ENCODE data around the gene SNTA1. TPM values are rescaled to one million over a fixed set of nuclear protein-coding genes. Genes with fewer than 3 reads are reported as not detected.
A peak's percentile ranks its signal among the peaks of the same experiment; 100 is the strongest.

SNTA1 gene
- total and polyA plus RNA-seq, 2 of the 8 experiments (the other 6 are each of a cell fraction or from before 2014, with no cell fraction given), result 4.5 to 8.0 TPM

GRCh38 chr20:33401184-33401920 is 42.2 kb downstream of the SNTA1 start, which contains the start of gene CDK5RAP1 (continued):
- peak; percentile 31; the same call in 1 of the 2 replicates for TF ChIP-seq KDM1A (IDR thresholded peaks at IDR 0.05; ENCODE audit: borderline replicate concordance, low read length)
- peak; percentile 99 for TF ChIP-seq ASH2L (IDR thresholded peaks at IDR 0.05; ENCODE audit: low read length)
- TF ChIP-seq EZH2 (IDR thresholded peaks at IDR 0.05; ENCODE audit: low read depth, low read length, severe bottlenecking), result no peak
- TF ChIP-seq HDAC2 (IDR thresholded peaks at IDR 0.05; ENCODE audit: borderline replicate concordance in 1 of 2, low read depth in 2 of 2, low read length in 2 of 2), result 0 out of 4 replicates have a peak, but pooled peaks of 1 of the 2 experiments have one; percentile 43
- 0 out of 2 replicates have a peak, but pooled peaks have one; percentile 33 for TF ChIP-seq TEAD4 (IDR thresholded peaks at IDR 0.05; ENCODE audit: low read depth, low read length)
- peak; percentile 87 to 94; a peak in 3 of 4 replicates for TF ChIP-seq SIN3A (conservative IDR thresholded peaks at IDR 0.05 in 1 of 2, IDR thresholded peaks at IDR 0.05 in 1 of 2; ENCODE audit: low read depth in 1 of 2, low read length in 2 of 2)
- TF ChIP-seq POU5F1 (IDR thresholded peaks at IDR 0.05; ENCODE audit: low read depth, low read length), result no peak
- TF ChIP-seq TCF12 (IDR thresholded peaks at IDR 0.05; ENCODE audit: low read depth, low read length), result no peak
- no peak for TF ChIP-seq JUND (IDR thresholded peaks at IDR 0.05; ENCODE audit: low read length)
- TF ChIP-seq BRCA1 (IDR thresholded peaks at IDR 0.05; ENCODE audit: low read depth, low read length), result peak; percentile 23; the same call in 1 of the 2 replicates
- TF ChIP-seq TAF1 (IDR thresholded peaks at IDR 0.05; ENCODE audit: low read depth, low read length), result peak; percentile 89
- TF ChIP-seq SRF (IDR thresholded peaks at IDR 0.05; ENCODE audit: low read depth, low read length), result peak; percentile 51; the same call in 1 of the 2 replicates
- TF ChIP-seq POLR2AphosphoS5 (IDR thresholded peaks at IDR 0.05; ENCODE audit: low read depth, low read length), result peak; percentile 85
- no peak for TF ChIP-seq BCL11A (IDR thresholded peaks at IDR 0.05; ENCODE audit: low read depth in 2 of 2, low read length in 2 of 2)
- TF ChIP-seq E2F6 (IDR thresholded peaks at IDR 0.05), result 0 out of 2 replicates have a peak, but pooled peaks have one; percentile 36
- no peak for TF ChIP-seq CBX8 (IDR thresholded peaks at IDR 0.05; ENCODE audit: borderline replicate concordance, low read depth, low read length)
- TF ChIP-seq MAFK (IDR thresholded peaks at IDR 0.05; ENCODE audit: low read depth, low read length), result no peak; the same call in 1 of the 2 replicates
- no peak for TF ChIP-seq SUZ12 (IDR thresholded peaks at IDR 0.05; ENCODE audit: low read length)
- peak; percentile 47; the same call in 1 of the 2 replicates for TF ChIP-seq SP1 (IDR thresholded peaks at IDR 0.05; ENCODE audit: low read depth, low read length)
- no peak for TF ChIP-seq SIRT6 (IDR thresholded peaks at IDR 0.05; ENCODE audit: low read length)
- TF ChIP-seq ATF3 (IDR thresholded peaks at IDR 0.05; ENCODE audit: insufficient read depth, low read depth, low read length), result no peak
- peak; percentile 73; the same call in 1 of the 2 replicates for TF ChIP-seq CREB1 (IDR thresholded peaks at IDR 0.05)
- TF ChIP-seq PHF8 (conservative IDR thresholded peaks at IDR 0.05; ENCODE audit: low read depth, low read length), result peak; percentile 90

Measured in H1 (cell line).